ENCODE data around the gene VSIG10.

The VSIG10 gene

GRCh38 chr12:118059341-118060191 lies 44.2 kb downstream of the VSIG10 start:
- no peak for TF ChIP-seq RAD21 (IDR thresholded peaks at IDR 0.05; ENCODE audit: low read depth)
- TF ChIP-seq EGR1 (IDR thresholded peaks at IDR 0.05) = no peak
- TF ChIP-seq, protein P1, sequence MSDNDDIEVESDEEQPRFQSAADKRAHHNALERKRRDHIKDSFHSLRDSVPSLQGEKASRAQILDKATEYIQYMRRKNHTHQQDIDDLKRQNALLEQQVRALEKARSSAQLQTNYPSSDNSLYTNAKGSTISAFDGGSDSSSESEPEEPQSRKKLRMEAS (IDR thresholded peaks at IDR 0.05) = no peak
- TF ChIP-seq FOXM1 (IDR thresholded peaks at IDR 0.05; ENCODE audit: borderline replicate concordance, low read depth) = no peak
- no peak for TF ChIP-seq TAF1 (IDR thresholded peaks at IDR 0.05; ENCODE audit: low read depth)
- TF ChIP-seq REST (IDR thresholded peaks at IDR 0.05; ENCODE audit: low read depth) = no peak
- no peak for TF ChIP-seq YY1 (IDR thresholded peaks at IDR 0.05; ENCODE audit: low read depth)
- TF ChIP-seq, protein P2, sequence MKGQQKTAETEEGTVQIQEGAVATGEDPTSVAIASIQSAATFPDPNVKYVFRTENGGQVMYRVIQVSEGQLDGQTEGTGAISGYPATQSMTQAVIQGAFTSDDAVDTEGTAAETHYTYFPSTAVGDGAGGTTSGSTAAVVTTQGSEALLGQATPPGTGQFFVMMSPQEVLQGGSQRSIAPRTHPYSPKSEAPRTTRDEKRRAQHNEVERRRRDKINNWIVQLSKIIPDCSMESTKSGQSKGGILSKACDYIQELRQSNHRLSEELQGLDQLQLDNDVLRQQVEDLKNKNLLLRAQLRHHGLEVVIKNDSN (IDR thresholded peaks at IDR 0.05) = no peak
- no peak for TF ChIP-seq CEBPB (IDR thresholded peaks at IDR 0.05)
- no peak for TF ChIP-seq CREB1 (IDR thresholded peaks at IDR 0.05; ENCODE audit: low read depth)
- no peak for TF ChIP-seq TEAD4 (IDR thresholded peaks at IDR 0.05)
- no peak for TF ChIP-seq EP300 (IDR thresholded peaks at IDR 0.05; ENCODE audit: borderline replicate concordance)
- TF ChIP-seq ZBTB7A (IDR thresholded peaks at IDR 0.05; ENCODE audit: low read depth) = no peak
- TF ChIP-seq NFIC (IDR thresholded peaks at IDR 0.05) = no peak
- TF ChIP-seq TCF12 (IDR thresholded peaks at IDR 0.05; ENCODE audit: low read depth) = no peak

DNA sequence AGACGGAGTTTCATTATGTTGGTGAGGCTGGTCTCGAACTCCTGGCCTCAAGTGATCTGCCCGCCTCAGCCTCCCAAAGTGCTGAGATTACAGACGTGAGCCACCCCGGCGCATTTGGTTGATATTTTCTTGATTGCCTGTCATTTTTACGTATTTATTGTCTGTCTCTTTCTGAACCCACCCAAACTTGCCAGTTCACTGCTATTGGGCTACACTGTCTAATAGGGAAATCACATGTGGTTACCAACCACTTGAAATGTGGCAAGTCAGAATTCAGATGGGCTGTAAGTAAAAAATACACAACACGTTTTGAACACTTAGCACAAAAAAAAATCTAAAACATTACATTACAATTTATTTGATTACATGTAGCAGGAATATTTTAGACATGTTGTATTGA lies 44.9 kb downstream of the VSIG10 start:
- TF ChIP-seq EP300 (IDR thresholded peaks at IDR 0.05; ENCODE audit: borderline replicate concordance) = no peak
- TF ChIP-seq, protein P2 (IDR thresholded peaks at IDR 0.05) = no peak
- no peak for TF ChIP-seq YY1 (IDR thresholded peaks at IDR 0.05; ENCODE audit: low read depth)
- TF ChIP-seq NFIC (IDR thresholded peaks at IDR 0.05) = no peak
- no peak for TF ChIP-seq EGR1 (IDR thresholded peaks at IDR 0.05)
- TF ChIP-seq TAF1 (IDR thresholded peaks at IDR 0.05; ENCODE audit: low read depth) = no peak
- TF ChIP-seq TCF12 (IDR thresholded peaks at IDR 0.05; ENCODE audit: low read depth) = no peak
- TF ChIP-seq, protein P1 (IDR thresholded peaks at IDR 0.05) = no peak
- no peak for TF ChIP-seq ZBTB7A (IDR thresholded peaks at IDR 0.05; ENCODE audit: low read depth)
- no peak for TF ChIP-seq RAD21 (IDR thresholded peaks at IDR 0.05; ENCODE audit: low read depth)
- TF ChIP-seq CREB1 (IDR thresholded peaks at IDR 0.05; ENCODE audit: low read depth) = no peak
- no peak for TF ChIP-seq REST (IDR thresholded peaks at IDR 0.05; ENCODE audit: low read depth)
- no peak for TF ChIP-seq CEBPB (IDR thresholded peaks at IDR 0.05)
- no peak for TF ChIP-seq TEAD4 (IDR thresholded peaks at IDR 0.05)
- TF ChIP-seq FOXM1 (IDR thresholded peaks at IDR 0.05; ENCODE audit: borderline replicate concordance, low read depth) = no peak

DNA sequence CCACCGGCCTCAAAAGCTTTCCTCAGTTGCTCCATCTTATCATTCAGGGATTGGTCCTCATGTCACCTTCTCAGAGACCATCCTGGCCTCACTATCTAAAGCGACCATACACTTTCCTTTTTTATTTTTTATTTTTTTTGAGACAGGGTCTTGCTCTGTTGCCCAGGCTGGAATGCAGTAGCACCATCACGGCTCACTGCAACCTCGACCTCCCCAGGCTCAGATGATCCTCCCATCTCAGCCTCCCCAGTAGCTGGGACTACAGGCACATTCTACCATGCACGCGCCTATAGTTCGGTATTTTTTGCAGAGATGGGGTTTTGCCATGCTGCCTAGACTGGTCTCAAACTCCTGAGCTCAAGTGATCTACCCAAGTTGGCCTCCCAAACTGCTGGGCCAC lies 45.6 kb downstream of the VSIG10 start:
- no peak for TF ChIP-seq RAD21 (IDR thresholded peaks at IDR 0.05; ENCODE audit: low read depth)
- no peak for TF ChIP-seq EGR1 (IDR thresholded peaks at IDR 0.05)
- TF ChIP-seq REST (IDR thresholded peaks at IDR 0.05; ENCODE audit: low read depth) = no peak
- TF ChIP-seq EP300 (IDR thresholded peaks at IDR 0.05; ENCODE audit: borderline replicate concordance) = no peak
- TF ChIP-seq CREB1 (IDR thresholded peaks at IDR 0.05; ENCODE audit: low read depth) = no peak
- no peak for TF ChIP-seq TAF1 (IDR thresholded peaks at IDR 0.05; ENCODE audit: low read depth)
- no peak for TF ChIP-seq FOXM1 (IDR thresholded peaks at IDR 0.05; ENCODE audit: borderline replicate concordance, low read depth)
- TF ChIP-seq CEBPB (IDR thresholded peaks at IDR 0.05) = no peak
- no peak for TF ChIP-seq YY1 (IDR thresholded peaks at IDR 0.05; ENCODE audit: low read depth)
- TF ChIP-seq TCF12 (IDR thresholded peaks at IDR 0.05; ENCODE audit: low read depth) = no peak
- TF ChIP-seq, protein P2 (IDR thresholded peaks at IDR 0.05) = no peak
- no peak for TF ChIP-seq NFIC (IDR thresholded peaks at IDR 0.05)
- TF ChIP-seq, protein P1 (IDR thresholded peaks at IDR 0.05) = no peak
- TF ChIP-seq ZBTB7A (IDR thresholded peaks at IDR 0.05; ENCODE audit: low read depth) = no peak
- no peak for TF ChIP-seq TEAD4 (IDR thresholded peaks at IDR 0.05)

All from Ishikawa (cell line).